Neural cell (in vitro differentiated cells): ENCODE measurements around the gene PECR.

Experiments used
- EP300 ChIP-seq: fragments of 450-650 bp; conservative IDR thresholded peaks from 2 replicates; pipeline ENCODE4 v1.6.1; 2014; ENCODE audit warnings: antibody characterized with exemption, mild to moderate bottlenecking, moderate library complexity; ENCODE audit not compliant: poor library complexity, severe bottlenecking
- EZH2 ChIP-seq: fragments of 200-600, 300-800 bp; shearing (Covaris generic), sonication (generic); IDR thresholded peaks from 2 replicates; pipeline ENCODE4 v1.6.1; 2014; ENCODE audit warnings: antibody characterized with exemption, low read length, borderline replicate concordance, mild to moderate bottlenecking; ENCODE audit not compliant: insufficient read depth, poor library complexity, severe bottlenecking
- POLR2AphosphoS5 ChIP-seq: IDR thresholded peaks from 2 replicates; pipeline ENCODE4 v1.6.1; 2012
- TF ChIP-seq, protein P1 (sequence below): fragments of 450-650 bp; IDR thresholded peaks from 2 replicates; pipeline ENCODE4 v1.5.1; 2014; ENCODE audit warnings: antibody characterized with exemption, mild to moderate bottlenecking, moderate library complexity; ENCODE audit not compliant: poor library complexity, severe bottlenecking

DNA sequence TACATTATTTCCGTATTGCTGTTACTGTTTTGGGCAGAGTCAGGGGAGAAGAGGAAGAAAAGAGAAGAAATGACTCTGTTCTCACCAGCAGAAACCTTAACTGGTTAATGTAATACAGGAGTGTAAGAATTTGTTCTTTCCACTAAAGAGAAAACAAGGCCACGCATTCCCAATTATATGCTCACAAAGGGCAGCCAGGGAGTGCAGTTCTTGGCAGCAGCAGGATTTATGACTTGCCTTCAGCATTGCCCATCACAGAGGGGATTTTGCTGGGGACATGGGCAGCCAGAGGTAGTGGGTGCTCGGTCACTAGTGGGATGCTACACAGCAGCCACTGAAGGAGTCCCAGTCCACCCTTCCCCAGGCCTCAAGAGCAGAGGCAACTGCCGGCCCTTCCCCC, 86.7 kb downstream of the PECR start:
- TF ChIP-seq EZH2 = no peak
- TF ChIP-seq, protein P1, sequence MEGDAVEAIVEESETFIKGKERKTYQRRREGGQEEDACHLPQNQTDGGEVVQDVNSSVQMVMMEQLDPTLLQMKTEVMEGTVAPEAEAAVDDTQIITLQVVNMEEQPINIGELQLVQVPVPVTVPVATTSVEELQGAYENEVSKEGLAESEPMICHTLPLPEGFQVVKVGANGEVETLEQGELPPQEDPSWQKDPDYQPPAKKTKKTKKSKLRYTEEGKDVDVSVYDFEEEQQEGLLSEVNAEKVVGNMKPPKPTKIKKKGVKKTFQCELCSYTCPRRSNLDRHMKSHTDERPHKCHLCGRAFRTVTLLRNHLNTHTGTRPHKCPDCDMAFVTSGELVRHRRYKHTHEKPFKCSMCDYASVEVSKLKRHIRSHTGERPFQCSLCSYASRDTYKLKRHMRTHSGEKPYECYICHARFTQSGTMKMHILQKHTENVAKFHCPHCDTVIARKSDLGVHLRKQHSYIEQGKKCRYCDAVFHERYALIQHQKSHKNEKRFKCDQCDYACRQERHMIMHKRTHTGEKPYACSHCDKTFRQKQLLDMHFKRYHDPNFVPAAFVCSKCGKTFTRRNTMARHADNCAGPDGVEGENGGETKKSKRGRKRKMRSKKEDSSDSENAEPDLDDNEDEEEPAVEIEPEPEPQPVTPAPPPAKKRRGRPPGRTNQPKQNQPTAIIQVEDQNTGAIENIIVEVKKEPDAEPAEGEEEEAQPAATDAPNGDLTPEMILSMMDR = no peak
- no peak for TF ChIP-seq EP300
- TF ChIP-seq POLR2AphosphoS5 = no peak
